Natural killer cell (primary cell): Measurements from ENCODE around the gene SYNPO2L. TPM values are rescaled to one million over a fixed set of nuclear protein-coding genes. Genes with fewer than 3 reads are reported as not detected.

Experiments used
- ATAC-seq, 3 donors: fragments of 150-1000 bp in 2 of 3; fragments of 200-7000 bp in 1 of 3; cut with Tn5 transposase; 1 replicate in 1 of 3; 2 replicates in 2 of 3; pipeline ENCODE4 v1.10.0; 2021; ENCODE audit warnings: mild to moderate bottlenecking in 2 of 3, moderate library complexity in 2 of 3
- DNase-seq, 2 donors: peaks; one replicate each; pipeline versions ENCODE4 v3.0.0 to v3.0.0-alpha.2; 2013 to 2021; ENCODE audit warnings: mixed read lengths in 1 of 2
- H3K27ac ChIP-seq: one replicate; pipeline ENCODE4 v1.5.1; 2013; ENCODE audit warnings: mild to moderate bottlenecking, low read length
- H3K27me3 ChIP-seq: one replicate; pipeline ENCODE4 v1.6.1; 2013; ENCODE audit warnings: low read length; ENCODE audit not compliant: control insufficient read depth, insufficient read depth
- H3K36me3 ChIP-seq: one replicate; pipeline ENCODE4 v1.6.1; 2013; ENCODE audit warnings: low read length; ENCODE audit not compliant: control insufficient read depth, insufficient read depth
- H3K4me1 ChIP-seq: one replicate; pipeline ENCODE4 v1.6.1; 2013; ENCODE audit warnings: low read length; ENCODE audit not compliant: control insufficient read depth, insufficient read depth
- H3K4me3 ChIP-seq: one replicate; pipeline ENCODE4 v1.5.1; 2013; ENCODE audit warnings: low read length
- H3K9me3 ChIP-seq: one replicate; pipeline ENCODE4 v1.6.1; 2013; ENCODE audit warnings: low read length; ENCODE audit not compliant: control insufficient read depth, insufficient read depth
- H3K27ac Mint-ChIP-seq, 2 donors: one replicate each; pipeline ENCODE4 v1.8.0; 2022; ENCODE audit warnings: mild to moderate bottlenecking in 2 of 2, mixed read lengths in 2 of 2, moderate library complexity in 1 of 2
- H3K27me3 Mint-ChIP-seq, 2 donors: one replicate each; pipeline ENCODE4 v1.8.0; 2022; ENCODE audit warnings: low read depth in 2 of 2, mixed read lengths in 2 of 2
- H3K36me3 Mint-ChIP-seq: one replicate; pipeline ENCODE4 v1.8.0; 2022; ENCODE audit warnings: mixed read lengths
- H3K4me1 Mint-ChIP-seq, 2 donors: one replicate each; pipeline ENCODE4 v1.8.0; 2022; ENCODE audit warnings: mixed read lengths in 2 of 2
- H3K4me3 Mint-ChIP-seq: one replicate; pipeline ENCODE4 v1.8.0; 2022; ENCODE audit warnings: mild to moderate bottlenecking, moderate library complexity, mixed read lengths
- H3K9me3 Mint-ChIP-seq, 2 donors: one replicate each; pipeline ENCODE4 v1.8.0; 2022; ENCODE audit warnings: mixed read lengths in 2 of 2
- WGBS: methylation state at CpG from one replicate; pipeline ENCODE4 v1.1.7; 2013; ENCODE audit warnings: missing lambda C conversion rate; ENCODE audit not compliant: insufficient coverage; 5-methylcytosine and 5-hydroxymethylcytosine counted together
- intact Hi-C: fragments of 100-400 bp; cut with micrococcal nuclease; formaldehyde crosslinking; loops from one replicate; pipeline ENCODE4 v1.14.2; 2022
- total RNA-seq, 4 donors: library from RNA; stranded (reverse); fragments of 120-200 nt in 1 of 4; gene quantifications; one replicate each; pipeline versions ENCODE4 v1.2.3 to v1.2.4, GENCODE V29; 2013 to 2022
- TF ChIP-seq, protein P1 (sequence below): fragments of 200-600 bp; IDR thresholded peaks from one replicate; pipeline ENCODE4 v1.8.0; 2022; ENCODE audit warnings: antibody characterized with exemption

Gene SYNPO2L
- total RNA-seq, 3 donors from 2014 or later (not counting 1 experiment from before 2014, with no cell fraction given): not detected

DNA sequence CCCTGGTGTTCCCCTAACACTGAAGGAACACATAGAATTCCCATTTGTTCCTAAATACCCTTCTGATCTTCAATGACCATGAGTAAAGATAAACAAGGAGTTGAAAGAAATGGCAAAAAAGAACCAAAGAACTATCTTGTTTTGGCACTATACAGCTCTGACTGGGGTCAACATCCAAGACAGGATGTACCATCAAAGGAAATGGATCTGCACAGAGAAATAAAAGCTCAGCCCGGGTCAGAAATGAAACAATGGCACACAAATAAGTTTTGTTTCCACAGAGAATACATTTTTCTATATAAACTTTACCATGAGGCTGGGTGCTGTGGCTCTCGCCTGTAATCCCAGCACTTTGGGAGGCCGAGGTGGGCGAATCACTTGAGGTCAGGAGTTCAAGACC, 46.7 kb downstream of the SYNPO2L start:
- Mint-ChIP-seq H3K4me1 (no peaks in the 10 kb centered on the region), H3K4me3 (no peak overlapping the region), H3K9me3 (no peaks in the 10 kb centered on the region), H3K27me3 (no peaks in the 10 kb centered on the region), H3K27ac (no peak overlapping the region), H3K36me3 (no peaks in the 10 kb centered on the region)
- no peaks in the 10 kb centered on the region for H3K4me1 ChIP-seq
- no peaks in the 10 kb centered on the region for H3K9me3 ChIP-seq
- intact Hi-C loops: no loop called here
- no peak for ATAC-seq
- H3K27me3 ChIP-seq: no peaks in the 10 kb centered on the region
- H3K4me3 ChIP-seq: no peak overlapping the region
- no peaks in the 10 kb centered on the region for H3K36me3 ChIP-seq
- DNase-seq: no peak
- TF ChIP-seq, protein P1, sequence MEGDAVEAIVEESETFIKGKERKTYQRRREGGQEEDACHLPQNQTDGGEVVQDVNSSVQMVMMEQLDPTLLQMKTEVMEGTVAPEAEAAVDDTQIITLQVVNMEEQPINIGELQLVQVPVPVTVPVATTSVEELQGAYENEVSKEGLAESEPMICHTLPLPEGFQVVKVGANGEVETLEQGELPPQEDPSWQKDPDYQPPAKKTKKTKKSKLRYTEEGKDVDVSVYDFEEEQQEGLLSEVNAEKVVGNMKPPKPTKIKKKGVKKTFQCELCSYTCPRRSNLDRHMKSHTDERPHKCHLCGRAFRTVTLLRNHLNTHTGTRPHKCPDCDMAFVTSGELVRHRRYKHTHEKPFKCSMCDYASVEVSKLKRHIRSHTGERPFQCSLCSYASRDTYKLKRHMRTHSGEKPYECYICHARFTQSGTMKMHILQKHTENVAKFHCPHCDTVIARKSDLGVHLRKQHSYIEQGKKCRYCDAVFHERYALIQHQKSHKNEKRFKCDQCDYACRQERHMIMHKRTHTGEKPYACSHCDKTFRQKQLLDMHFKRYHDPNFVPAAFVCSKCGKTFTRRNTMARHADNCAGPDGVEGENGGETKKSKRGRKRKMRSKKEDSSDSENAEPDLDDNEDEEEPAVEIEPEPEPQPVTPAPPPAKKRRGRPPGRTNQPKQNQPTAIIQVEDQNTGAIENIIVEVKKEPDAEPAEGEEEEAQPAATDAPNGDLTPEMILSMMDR: no peak
- 92% methylated on average over 4 of the region's 4 CpGs for WGBS
- H3K27ac ChIP-seq: no peak overlapping the region

DNA sequence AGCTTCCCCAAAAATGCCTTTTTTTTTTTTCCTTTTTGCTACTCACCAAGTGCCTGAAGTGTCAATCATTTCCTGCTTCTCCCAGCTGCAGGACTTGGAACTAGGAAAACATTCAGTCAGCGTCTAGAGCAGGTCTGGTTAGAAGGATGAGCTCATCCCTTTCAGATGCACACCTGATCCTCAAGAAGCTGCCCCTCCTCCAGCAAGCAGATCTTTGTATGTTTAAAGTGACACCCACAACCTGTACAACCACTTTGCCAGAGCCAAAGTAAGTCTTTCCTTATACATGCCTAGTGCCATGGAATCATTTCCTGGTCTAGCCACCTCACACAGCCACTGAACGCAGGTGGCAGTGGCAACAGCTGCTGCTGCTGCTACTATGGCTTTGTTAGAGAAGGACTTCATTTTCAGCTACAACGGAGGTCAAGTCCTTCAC, 54.3 kb downstream of the SYNPO2L start:
- Histone ChIP-seq H3K27me3 (no peaks in the 10 kb centered on the region), H3K4me3 (no peak overlapping the region), H3K4me1 (no peaks in the 10 kb centered on the region), H3K9me3 (no peaks in the 10 kb centered on the region), H3K36me3 (no peaks in the 10 kb centered on the region), H3K27ac (no peak overlapping the region)
- Mint-ChIP-seq H3K36me3 (no peaks in the 10 kb centered on the region), H3K27me3 (no peaks in the 10 kb centered on the region), H3K4me3 (no peak overlapping the region), H3K9me3 (no peaks in the 10 kb centered on the region), H3K4me1 (no peaks in the 10 kb centered on the region), H3K27ac (no peak overlapping the region)
- DNase-seq (no peak), ATAC-seq (no peak)
- intact Hi-C loops: no loop called here
- TF ChIP-seq, protein P1: no peak
- WGBS: 72% methylated on average over 3 of the region's 3 CpGs

DNA sequence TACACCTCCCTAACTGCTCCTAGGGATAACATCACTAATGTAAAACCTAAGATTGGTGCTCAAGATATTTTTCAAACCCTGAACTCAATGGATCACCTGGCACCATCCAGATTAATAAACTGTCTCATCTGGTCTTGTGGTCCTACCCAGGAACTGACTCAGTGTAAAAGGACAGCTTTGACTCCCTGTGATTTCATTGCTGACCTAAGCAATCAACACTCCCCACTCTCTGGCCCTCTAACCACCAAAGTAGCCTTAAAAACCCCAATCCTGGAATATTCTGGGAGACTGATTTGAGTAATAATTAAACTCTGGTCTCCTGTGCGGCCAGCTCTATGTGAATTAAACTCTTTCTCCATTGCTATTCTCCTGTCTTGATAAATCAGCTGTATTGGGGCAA, 58.5 kb downstream of the SYNPO2L start:
- no peaks in the 10 kb centered on the region for H3K27me3 Mint-ChIP-seq
- ATAC-seq (no peak), DNase-seq (no peak)
- no CpG with 5 or more reads among the region's 1 CpG for WGBS
- H3K27me3 ChIP-seq: no peaks in the 10 kb centered on the region
- no peaks in the 10 kb centered on the region for H3K9me3 ChIP-seq
- no peak overlapping the region for H3K4me3 ChIP-seq
- intact Hi-C loops: no loop called here
- H3K36me3 Mint-ChIP-seq: no peaks in the 10 kb centered on the region
- no peaks in the 10 kb centered on the region for H3K9me3 Mint-ChIP-seq
- H3K4me3 Mint-ChIP-seq: no peak overlapping the region
- H3K27ac ChIP-seq: no peak overlapping the region
- no peaks in the 10 kb centered on the region for H3K4me1 ChIP-seq
- TF ChIP-seq, protein P1: no peak
- no peak overlapping the region for H3K27ac Mint-ChIP-seq
- H3K4me1 Mint-ChIP-seq: peaks cover 0 to 2% of the 10 kb centered on the region in 2 donors
- H3K36me3 ChIP-seq: no peaks in the 10 kb centered on the region

Other genes starting within 250 kb of the SYNPO2L start
- gene ANXA7, start 242.0 kb downstream of the SYNPO2L start, total RNA-seq: 10 to 100 TPM; 61.0 to 82.0 (median 72.5) TPM
- gene MSS51, start 222.5 kb downstream of the SYNPO2L start, total RNA-seq: 1 to 10 TPM; 3.1 to 4.8 (median 4.5) TPM
- gene PPP3CB, start 160.0 kb downstream of the SYNPO2L start, total RNA-seq: 10 to 100 TPM; 38.7 to 49.9 (median 41.2) TPM
- gene USP54, start 64.7 kb downstream of the SYNPO2L start, total RNA-seq: 10 to 100 TPM in 1 of 3 donors, 1 to 10 TPM in 2; 4.4 to 10.2 (median 5.5) TPM
- not detected for gene MYOZ1, start 14.6 kb downstream of the SYNPO2L start, total RNA-seq
- gene AGAP5, start 42.1 kb upstream of the SYNPO2L start, total RNA-seq: 10 to 100 TPM in 1 of 3 donors, 1 to 10 TPM in 2; 8.4 to 14.6 (median 9.4) TPM
- gene SEC24C, start 88.3 kb upstream of the SYNPO2L start, total RNA-seq: 100 to 1,000 TPM; 153 to 161 (median 160) TPM
- 1 to 10 TPM; 5.2 to 7.0 (median 5.9) TPM for gene CHCHD1, start 126.0 kb upstream of the SYNPO2L start, total RNA-seq
- 100 to 1,000 TPM; 157 to 161 (median 159) TPM for gene ZSWIM8, start 129.6 kb upstream of the SYNPO2L start, total RNA-seq
- gene NDST2, start 155.6 kb upstream of the SYNPO2L start, total RNA-seq: 10 to 100 TPM; 64.7 to 73.8 (median 65.4) TPM
- 10 to 100 TPM; 53.6 to 73.8 (median 62.3) TPM for gene CAMK2G, start 218.5 kb upstream of the SYNPO2L start, total RNA-seq